GM12878 (cell line): Measurements from ENCODE around the gene ACTL8. TPM values are rescaled to one million over a fixed set of nuclear protein-coding genes. Genes with fewer than 3 reads are reported as not detected.

Experiments
- ATAC-seq: fragments of 200-7000 bp; cut with Tn5 transposase; 3 replicates; pipeline ENCODE4 v1.9.1; 2020; ENCODE audit warnings: mild to moderate bottlenecking, moderate library complexity
- BruUV-seq: library from RNA; stranded (reverse); fragments of 400-500 nt; replicated peaks from 2 replicates; lab custom pipeline; 2021; lab: Mats Ljungman, UMichigan
- CTCF ChIA-PET: fragments of 300-600 bp; sonication (Branson Sonifier 250); formaldehyde crosslinking; extraction: SDS; loops from one replicate; lab custom pipeline; 2021; ENCODE audit warnings: inconsistent platforms; lab: Yijun Ruan, JAX
- POLR2A ChIA-PET: fragments of 350-600 bp; formaldehyde crosslinking; extraction: SDS; loops from one replicate; lab custom pipeline; 2021; ENCODE audit warnings: inconsistent platforms; lab: Charles Lee
- RAD21 ChIA-PET: fragments of 300-600 bp; sonication (Branson Sonifier 250); formaldehyde crosslinking; loops from one replicate; lab custom pipeline; 2023; ENCODE audit warnings: antibody characterized with exemption; ENCODE audit not compliant: unreplicated experiment; lab: Charles Lee
- SMC1A ChIA-PET: fragments of 300-600 bp; sonication (Branson Sonifier 250); formaldehyde crosslinking; loops from one replicate; lab custom pipeline; 2023; ENCODE audit not compliant: unreplicated experiment, uncharacterized antibody; lab: Charles Lee
- DNase-seq: peaks from one replicate; pipeline ENCODE4 v3.0.0-alpha.2; 2011; ENCODE audit warnings: low read depth, low spot score
- FAIRE-seq: peaks from 3 replicates; lab custom pipeline; 2011; peaks lifted over from hg19 to GRCh38; lab: Jason Lieb, UNC
- H2AFZ ChIP-seq: 2 replicates; pipeline ENCODE4 v1.6.0; 2011; ENCODE audit warnings: low read depth, low read length, control low read depth; ENCODE audit not compliant: control insufficient read depth
- H3K27ac ChIP-seq: 2 replicates; pipeline ENCODE4 v1.5.1; 2011; ENCODE audit warnings: control low read depth; ENCODE audit not compliant: control insufficient read depth, insufficient read depth
- H3K27me3 ChIP-seq, 2 experiments: replicated peaks in 1 of 2; 2 replicates each; pipeline versions ENCODE4 v1.6.0 to v1.6.1; 2011; ENCODE audit warnings: low read length in 1 of 2; ENCODE audit not compliant: control insufficient read depth in 2 of 2, insufficient read depth in 2 of 2
- H3K36me3 ChIP-seq, 2 experiments: 2 replicates each; pipeline ENCODE4 v1.5.1; 2011; ENCODE audit warnings: low read length in 1 of 2; ENCODE audit not compliant: control insufficient read depth in 2 of 2, insufficient read depth in 2 of 2
- H3K4me1 ChIP-seq: 2 replicates; pipeline ENCODE4 v1.6.1; 2011; ENCODE audit warnings: mild to moderate bottlenecking, low read length, moderate library complexity, mixed read lengths; ENCODE audit not compliant: control insufficient read depth, insufficient read depth
- H3K4me2 ChIP-seq: 2 replicates; pipeline ENCODE4 v1.6.0; 2011; ENCODE audit warnings: control low read depth; ENCODE audit not compliant: control insufficient read depth, insufficient read depth
- H3K4me3 ChIP-seq: fragments of 200-600 bp; sonication (generic); 2 replicates; pipeline ENCODE4 v1.5.1; 2016
- H3K79me2 ChIP-seq: 2 replicates; pipeline ENCODE4 v1.6.0; 2011; ENCODE audit warnings: low read length; ENCODE audit not compliant: control insufficient read depth, insufficient read depth
- H3K9ac ChIP-seq: 2 replicates; pipeline ENCODE4 v1.8.0; 2011; ENCODE audit warnings: low read length, control low read depth, mixed read lengths; ENCODE audit not compliant: control insufficient read depth, insufficient read depth
- H3K9me3 ChIP-seq: replicated peaks from 3 replicates; pipeline ENCODE4 v1.5.1; 2011; ENCODE audit warnings: mild to moderate bottlenecking, low read length; ENCODE audit not compliant: control insufficient read depth, insufficient read depth
- H4K20me1 ChIP-seq: 2 replicates; pipeline ENCODE4 v1.6.0; 2011; ENCODE audit not compliant: control insufficient read depth, insufficient read depth
- ESRRA ChIP-seq: IDR thresholded peaks from 2 replicates; pipeline ENCODE4 v1.6.1; 2012; ENCODE audit warnings: mild to moderate bottlenecking, low read length, improper control_type of control experiment
- RAD21 ChIP-seq: IDR thresholded peaks from 2 replicates; pipeline ENCODE4 v1.6.1; 2011; ENCODE audit warnings: mild to moderate bottlenecking, low read depth, low read length, moderate library complexity; ENCODE audit not compliant: insufficient read depth
- SUPT20H ChIP-seq: IDR thresholded peaks from 2 replicates; pipeline ENCODE4 v1.6.1; 2011; ENCODE audit warnings: low read depth, mild to moderate bottlenecking, low read length, moderate library complexity, borderline replicate concordance; ENCODE audit not compliant: control insufficient read depth
- ZNF622 ChIP-seq: fragments of 450-650 bp; IDR thresholded peaks from 2 replicates; pipeline ENCODE4 v1.6.1; 2017; ENCODE audit warnings: mild to moderate bottlenecking, inconsistent platforms
- WGBS: methylation state at CpG from one replicate; pipeline ENCODE4 v1.1.6; 2016; ENCODE audit warnings: low lambda C conversion rate; ENCODE audit not compliant: insufficient replicate concordance, insufficient coverage; ENCODE audit errors: missing lambda C conversion rate; 5-methylcytosine and 5-hydroxymethylcytosine counted together
- in situ Hi-C: fragments of 300-500 bp; cut with MboI; formaldehyde crosslinking; loops from 9 replicates; pipeline ENCODE4 v1.14.3; 2018; ENCODE audit warnings: mixed read lengths
- intact Hi-C: fragments of 100-400 bp; cut with micrococcal nuclease; formaldehyde crosslinking; loops from one replicate; pipeline ENCODE4 v1.14.2; 2022; ENCODE audit not compliant: unreplicated experiment
- polyA plus RNA-seq, 11 experiments: library from polyadenylated mRNA; depleted of rRNA in 4 of 11; unstranded in 6 of 11; stranded (reverse) in 5 of 11; fragments of >200 nt; fragmentation: Nextera tagmentation in 4 of 11; fragmentation: Illumina TruSeq in 1 of 11; extraction: Ambion mirVana in 4 of 11; extraction: Trizol in 1 of 11; gene quantifications; 1 replicate in 1 of 11; 2 replicates in 10 of 11; pipeline versions ENCODE4 v1.2.1 to v1.2.3, GENCODE V29; 2011 to 2016; ENCODE audit warnings: inconsistent platforms in 2 of 11, missing spikeins in 2 of 11, low read depth in 1 of 11
- total RNA-seq, 4 experiments: library from RNA; depleted of rRNA in 3 of 4; stranded (reverse); fragments of >200 nt in 3 of 4; fragmentation: Illumina TruSeq in 1 of 4; extraction: Trizol in 1 of 4; gene quantifications; 2 replicates each; pipeline versions ENCODE4 v1.2.1 to v1.2.3, GENCODE V29; 2013 to 2021

Gene ACTL8
- total and polyA plus RNA-seq, 10 of the 15 experiments (the other 5 are each of a cell fraction or from before 2014, with no cell fraction given): 0.05 to 0.27 TPM; not detected in 8

- Histone ChIP-seq H3K79me2 (no peaks in the 10 kb centered on the region), H3K27ac (no peak overlapping the region), H3K9me3 (no peaks in the 10 kb centered on the region), H3K4me1 (no peaks in the 10 kb centered on the region), H3K27me3 (no peaks in the 10 kb centered on the region; a peak in 3 of 4 replicates), H3K36me3 (no peaks in the 10 kb centered on the region), H3K4me2 (no peak overlapping the region), H2AFZ (no peak overlapping the region), H4K20me1 (no peaks in the 10 kb centered on the region), H3K4me3 (no peak overlapping the region), H3K9ac (no peak overlapping the region)
- ATAC-seq (no peak), FAIRE-seq (no peak), DNase-seq (no peak)
- in situ Hi-C loops: no loop called here
- POLR2A ChIA-PET: no interaction called here
- TF ChIP-seq SUPT20H: no peak
- no peak for TF ChIP-seq RAD21
- TF ChIP-seq ESRRA: no peak
- intact Hi-C loops: no loop called here
- WGBS: 25% methylated on average over 3 of the region's 3 CpGs
- SMC1A ChIA-PET: no interaction called here
- BruUV-seq: no TSS peak
- CTCF ChIA-PET: interaction anchor here (2.2 kb wide), 1 partner anchor 83 kb away, joined by 12 read pairs; no protein-coding TSS in a partner anchor
- RAD21 ChIA-PET: no interaction called here
Observed at GRCh38 chr1:17743925-17744324, 11.2 kb upstream of the ACTL8 start.

GRCh38 chr1:17744666-17745478 lies 10.3 kb upstream of the ACTL8 start:
- no peak overlapping the region for H3K9ac ChIP-seq
- no peak overlapping the region for H2AFZ ChIP-seq
- ChIA-PET SMC1A (interaction anchor here (1.2 kb wide), 1 partner anchor 14 kb away, joined by 5 read pairs; no protein-coding TSS in a partner anchor), CTCF (interaction anchor here (1.3 to 2.2 kb wide), 2 partner anchors 81 to 84 kb away, joined by 4 to 12 read pairs; no protein-coding TSS in a partner anchor), RAD21 (no interaction called here), POLR2A (interaction anchor here (0.6 kb wide), 1 partner anchor 77 kb away, joined by 5 read pairs; no protein-coding TSS in a partner anchor)
- intact Hi-C loops (no loop called here), in situ Hi-C loops (no loop called here)
- no peak for TF ChIP-seq ZNF622
- BruUV-seq: no TSS peak
- FAIRE-seq (no peak), ATAC-seq (no peak), DNase-seq (no peak)
- no peak overlapping the region for H3K27ac ChIP-seq
- 30% methylated on average over 11 of the region's 11 CpGs for whole genome bisulfite sequencing
- no peaks in the 10 kb centered on the region for H3K9me3 ChIP-seq
- no peak overlapping the region for H3K4me2 ChIP-seq
- H4K20me1 ChIP-seq: no peaks in the 10 kb centered on the region
- no peaks in the 10 kb centered on the region for H3K79me2 ChIP-seq
- H3K27me3 ChIP-seq: no peaks in the 10 kb centered on the region; a peak in 3 of 4 replicates
- H3K4me3 ChIP-seq: no peak overlapping the region
- no peaks in the 10 kb centered on the region for H3K4me1 ChIP-seq
- H3K36me3 ChIP-seq: no peaks in the 10 kb centered on the region
